HG03045 (cell line): Measurements from ENCODE around the gene CROCC2.

Source experiments
- ATAC-seq: cut with Tn5 transposase; IDR thresholded peaks from one replicate; pipeline ENCODE4 v1.9.1; 2021; ENCODE audit warnings: mild to moderate bottlenecking, moderate library complexity; ENCODE audit not compliant: unreplicated experiment

CROCC2 gene

DNA sequence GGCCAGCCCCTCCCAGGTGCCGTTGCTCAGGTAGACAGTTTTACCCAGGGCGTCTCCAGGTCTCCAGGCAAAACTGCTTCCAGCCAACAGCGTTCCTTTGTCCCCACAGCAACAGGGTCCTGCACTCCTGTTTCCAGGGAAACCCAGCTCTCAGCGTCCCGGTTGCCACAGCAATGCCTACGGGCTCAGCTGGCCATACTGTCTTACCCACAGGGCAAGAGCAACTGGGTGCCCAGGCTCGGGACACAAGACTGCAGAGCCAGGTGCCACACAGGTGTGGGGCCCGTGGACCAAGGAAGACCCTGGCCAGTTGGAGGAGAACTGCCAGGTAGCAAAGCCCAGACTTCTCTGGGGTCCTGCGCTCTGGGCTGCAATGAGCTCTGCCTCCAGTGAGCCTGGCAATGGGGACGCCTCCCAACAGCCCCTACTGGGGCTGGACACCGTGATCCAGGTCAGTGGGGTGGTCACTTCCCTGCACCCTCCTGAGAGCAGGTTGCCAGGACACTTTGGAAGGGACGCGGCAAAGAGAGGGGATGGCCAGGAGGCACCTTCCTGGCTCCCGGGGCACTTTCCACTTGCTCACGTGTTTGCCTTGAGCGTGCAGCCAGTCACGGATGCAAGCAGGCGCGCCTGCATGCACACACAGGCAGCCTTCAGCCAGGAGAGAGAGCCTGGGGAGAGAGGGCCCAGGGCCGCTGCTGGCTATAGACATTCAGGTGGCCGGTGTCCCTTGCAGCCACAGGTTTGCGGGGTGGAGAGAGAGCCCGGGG is at the start of gene CROCC2:
Gene CROCC2 (plus strand): TSS at position 196 of the 770 bp plus-strand sequence. CDS start 178 bp downstream, at position 374.
- ATAC-seq: no peak

DNA sequence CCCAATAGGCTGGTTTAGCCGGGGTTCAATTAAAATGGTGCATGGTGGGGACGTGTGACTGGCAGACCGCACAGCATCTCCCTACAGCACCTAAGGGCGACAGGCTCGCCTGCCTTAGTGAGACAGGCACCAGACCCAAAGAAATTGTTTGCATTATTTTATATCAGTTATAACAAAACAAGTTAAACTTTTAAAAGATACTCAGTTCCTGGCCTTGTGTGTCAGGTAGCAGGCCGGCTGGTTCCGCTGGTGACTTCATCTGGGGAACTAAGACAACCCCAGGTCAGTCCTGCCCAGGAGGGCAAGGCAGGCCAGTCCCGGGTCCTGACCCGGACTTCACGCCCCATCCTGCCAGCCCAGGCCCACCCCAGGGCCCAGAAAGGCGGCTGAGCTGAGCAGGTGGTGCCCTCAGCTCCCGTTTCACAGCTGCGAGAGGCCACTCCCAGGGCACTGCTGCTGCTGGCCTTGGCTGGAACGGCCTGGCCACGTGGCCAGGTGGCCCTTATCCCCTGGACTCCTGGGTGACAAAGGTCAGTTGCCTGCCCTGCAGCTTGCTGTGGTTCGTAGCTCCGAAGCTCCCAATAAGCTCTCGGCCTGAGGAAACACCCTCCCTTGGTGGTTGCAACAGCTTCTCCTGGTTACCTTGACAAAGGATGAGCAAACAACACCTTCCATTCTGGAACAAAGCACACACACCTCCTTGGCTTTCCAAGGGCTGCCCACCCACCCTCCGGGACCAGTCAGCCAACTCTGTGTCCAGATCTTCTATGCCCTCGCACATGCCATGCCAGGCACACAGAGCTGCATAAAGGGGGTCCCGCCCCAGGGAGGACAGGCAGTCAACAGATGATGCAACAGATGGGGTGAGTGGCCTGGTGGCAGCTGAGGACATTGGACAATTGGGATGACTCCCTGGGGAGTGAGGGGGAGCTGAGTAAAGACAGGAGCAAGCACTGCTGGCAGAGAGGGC is 48.8 kb upstream of the CROCC2 start:
- ATAC-seq: no peak

DNA sequence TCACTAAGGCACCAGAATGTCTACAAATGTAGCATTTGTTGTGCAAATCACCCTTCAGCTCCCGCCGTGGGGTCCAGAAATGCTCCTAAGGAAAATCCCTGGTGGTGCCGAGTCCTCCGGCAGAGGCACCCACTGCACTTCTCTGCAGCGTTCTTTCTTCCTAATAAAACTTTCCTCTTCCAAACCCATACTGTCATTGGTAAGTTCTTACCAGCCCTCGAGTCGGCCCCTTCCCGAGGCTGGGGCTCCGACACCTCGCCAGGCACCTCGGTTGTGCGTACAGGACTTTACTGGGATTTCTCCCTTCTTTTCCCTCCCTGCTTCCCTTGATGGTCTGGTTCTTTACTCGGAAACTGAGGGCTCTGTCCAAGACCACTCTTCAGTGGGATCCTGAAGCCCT is 47.8 kb upstream of the CROCC2 start:
- ATAC-seq: no peak

DNA sequence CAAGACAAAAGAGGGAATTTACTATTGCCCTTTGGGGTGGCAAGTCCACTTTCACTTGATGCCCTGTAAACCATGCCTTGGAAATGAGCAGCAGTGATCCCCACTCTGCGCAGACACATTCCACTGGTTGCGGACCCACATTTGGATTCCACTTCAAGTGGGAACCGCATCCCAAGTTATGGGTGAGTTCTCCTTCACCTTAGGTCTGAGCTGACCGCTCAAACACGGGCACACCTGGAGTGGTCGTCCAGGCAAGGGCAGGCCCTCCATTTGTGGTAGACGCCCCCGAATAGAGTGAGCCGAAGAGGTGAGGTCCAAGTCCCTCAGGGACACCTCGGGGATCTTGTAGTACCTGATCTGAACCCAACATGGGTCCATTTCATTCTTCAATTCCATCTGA is 47.3 kb upstream of the CROCC2 start:
- no peak for ATAC-seq

DNA sequence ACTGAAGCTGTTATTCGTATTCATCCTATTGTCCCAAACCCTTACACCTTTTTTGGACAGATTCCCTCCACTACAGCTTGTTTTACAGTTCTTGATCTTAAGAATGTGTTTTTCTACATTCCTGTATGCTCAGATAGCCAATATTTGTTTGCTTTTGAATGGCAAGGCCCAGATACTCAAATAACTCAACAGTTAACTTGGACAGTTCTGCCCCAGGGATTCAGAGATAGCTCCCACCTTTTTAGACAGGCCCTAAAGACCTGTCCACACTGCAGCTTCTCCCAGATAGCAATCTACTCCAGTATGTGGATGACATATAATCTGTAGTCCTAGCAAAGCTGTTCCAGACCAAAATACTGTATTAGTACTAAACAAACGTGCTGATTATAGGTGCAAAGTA is 44.6 kb upstream of the CROCC2 start:
- no peak for ATAC-seq

DNA sequence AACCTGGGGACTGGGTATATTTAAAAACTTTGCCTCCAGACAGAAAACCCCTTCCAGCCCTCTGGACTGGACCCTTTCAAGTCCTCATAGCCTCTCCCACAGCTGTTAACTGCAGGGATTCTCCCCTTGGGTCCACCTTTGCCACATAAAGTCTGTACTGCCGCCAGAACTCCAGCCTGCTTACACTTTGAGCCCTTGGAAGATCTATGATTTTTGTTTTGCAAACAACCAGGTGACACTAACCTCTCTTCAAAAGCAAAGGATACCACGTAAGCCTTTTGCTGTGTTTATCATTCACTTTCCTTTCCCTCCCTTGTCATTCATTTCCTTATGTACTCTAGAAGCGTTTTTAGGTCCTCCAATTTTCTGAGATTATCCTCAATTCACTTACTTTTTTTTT is 41.7 kb upstream of the CROCC2 start:
- no peak for ATAC-seq

DNA sequence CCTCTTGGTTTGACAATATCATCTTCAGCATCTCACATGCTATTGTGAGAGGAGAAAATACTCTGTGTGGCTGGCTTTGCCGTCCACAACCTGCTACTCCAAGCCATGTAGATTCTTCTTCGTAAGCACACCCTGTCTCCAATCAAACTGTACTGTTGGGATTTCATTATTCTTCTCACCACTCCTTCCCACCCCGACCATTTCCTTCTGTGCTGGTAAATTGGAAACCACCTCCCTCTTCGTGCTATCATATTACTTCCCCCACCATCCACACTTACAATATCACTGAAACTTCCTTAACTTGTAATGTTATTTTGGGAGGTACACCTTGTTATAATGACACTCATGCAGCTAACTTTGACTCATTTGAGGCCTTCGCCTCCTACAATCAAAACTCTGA is 40.7 kb upstream of the CROCC2 start:
- ATAC-seq: no peak

DNA sequence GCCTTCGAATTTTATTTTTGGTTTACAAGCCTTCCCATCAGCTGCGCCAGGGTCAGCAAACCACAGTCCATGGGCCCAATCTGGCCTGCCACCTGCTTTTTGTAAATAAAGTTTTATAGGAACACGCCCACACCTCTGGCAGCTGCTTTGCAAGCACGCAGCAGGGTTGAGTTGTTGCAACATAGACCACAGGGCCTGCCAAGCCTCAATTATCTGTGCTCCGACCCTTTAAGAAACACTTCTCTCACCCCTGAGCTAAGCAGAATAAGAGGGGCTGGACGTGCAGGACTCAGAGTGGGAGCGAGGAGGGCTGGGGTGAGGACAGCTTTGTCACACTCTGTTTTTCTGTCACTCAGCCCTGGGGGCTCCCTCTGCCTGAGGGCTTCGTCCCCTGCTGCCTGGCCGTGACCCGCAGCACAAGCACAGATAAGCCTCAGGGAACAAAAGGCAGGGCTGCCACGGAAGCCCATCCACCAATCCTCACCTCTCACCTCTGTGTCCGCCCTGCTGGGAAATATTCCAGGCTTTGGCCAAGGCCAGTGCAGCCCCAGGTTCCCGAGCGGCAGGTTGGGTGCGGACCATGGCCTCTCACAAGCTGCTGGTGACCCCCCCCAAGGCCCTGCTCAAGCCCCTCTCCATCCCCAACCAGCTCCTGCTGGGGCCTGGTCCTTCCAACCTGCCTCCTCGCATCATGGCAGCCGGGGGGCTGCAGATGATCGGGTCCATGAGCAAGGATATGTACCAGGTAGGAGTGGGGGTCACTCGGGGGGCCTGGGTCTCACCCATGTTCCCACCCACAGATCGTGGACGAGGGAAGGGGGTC is 37.6 kb upstream of the CROCC2 start, which contains the start of gene AGXT:
Gene AGXT (plus strand): TSS at position 539 of the 823 bp plus-strand sequence. CDS start 42 bp downstream, at position 581.
- ATAC-seq: no peak

DNA sequence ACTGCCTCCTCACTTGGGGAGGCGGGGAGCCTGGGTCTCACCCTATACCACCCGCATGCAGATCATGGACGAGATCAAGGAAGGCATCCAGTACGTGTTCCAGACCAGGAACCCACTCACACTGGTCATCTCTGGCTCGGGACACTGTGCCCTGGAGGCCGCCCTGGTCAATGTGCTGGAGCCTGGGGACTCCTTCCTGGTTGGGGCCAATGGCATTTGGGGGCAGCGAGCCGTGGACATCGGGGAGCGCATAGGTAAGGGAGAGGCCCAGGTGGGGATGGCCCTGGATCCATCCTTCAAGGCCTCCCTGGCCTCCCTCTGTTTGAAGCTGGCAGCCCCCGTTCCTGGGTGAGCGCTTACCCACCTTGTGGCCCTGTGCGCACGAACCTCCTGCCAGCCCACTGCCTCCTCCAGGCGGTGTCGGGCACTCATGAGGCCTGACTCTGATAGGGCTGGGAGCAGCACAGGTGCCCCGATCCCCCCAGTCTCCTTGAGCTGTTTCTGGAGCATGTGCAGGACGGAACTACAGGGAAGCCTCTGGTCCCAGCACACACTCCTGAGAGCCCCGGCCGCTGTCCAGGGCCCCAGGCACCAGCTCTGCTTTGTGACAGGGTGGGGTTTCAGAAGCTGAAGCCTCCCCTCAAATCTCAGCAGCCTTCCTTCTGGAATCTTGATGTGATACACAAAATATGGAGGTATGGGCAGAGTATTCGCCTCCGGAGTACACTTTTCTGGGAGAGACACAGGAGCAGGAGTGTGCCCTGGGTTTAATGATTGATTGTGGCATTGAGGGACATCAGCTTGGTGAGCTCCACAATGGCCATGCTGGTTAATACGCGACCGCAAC is 36.8 kb upstream of the CROCC2 start:
- ATAC-seq: no peak

DNA sequence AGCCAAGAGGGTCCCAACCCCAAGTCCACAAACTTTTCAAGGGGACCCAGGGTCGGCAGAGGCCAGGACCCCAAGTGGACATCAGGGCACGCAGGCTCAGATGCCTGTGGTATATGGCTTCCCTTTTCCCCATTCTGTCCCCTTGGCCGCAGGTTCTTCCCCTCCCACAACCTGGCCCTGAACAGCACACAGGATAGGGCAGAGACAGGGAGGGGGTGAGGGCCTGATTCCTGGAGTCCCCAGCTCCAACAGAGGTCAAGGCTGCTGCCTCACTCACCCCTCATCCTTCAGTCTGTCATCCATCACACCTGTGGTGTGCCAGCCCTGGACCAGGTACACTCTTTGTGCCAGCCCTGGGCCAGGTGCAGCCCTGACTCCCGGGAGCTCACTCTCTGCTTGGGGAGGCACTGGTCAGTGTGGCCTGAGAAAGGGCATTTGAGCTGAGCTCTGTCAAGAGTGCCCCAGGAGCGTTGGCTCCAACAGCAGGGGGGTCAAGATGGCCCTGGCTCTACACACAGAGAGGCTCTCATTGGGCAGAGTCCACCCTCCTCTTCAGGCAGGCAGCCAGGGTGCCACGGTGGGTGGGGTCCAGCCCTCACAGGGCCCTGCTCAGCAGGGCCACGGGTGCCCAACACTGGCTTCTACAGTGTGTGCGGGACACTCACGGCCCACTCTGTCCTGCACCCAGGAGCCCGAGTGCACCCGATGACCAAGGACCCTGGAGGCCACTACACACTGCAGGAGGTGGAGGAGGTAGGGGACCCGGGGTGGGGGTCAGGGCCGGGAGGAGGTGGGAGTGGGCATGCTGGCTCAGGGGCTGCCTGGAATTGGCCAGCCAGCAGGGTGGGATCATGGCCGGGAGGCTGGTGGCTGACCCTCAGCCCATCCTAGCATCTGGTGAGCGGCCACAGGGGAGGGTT is 35.9 kb upstream of the CROCC2 start:
- ATAC-seq: no peak

DNA sequence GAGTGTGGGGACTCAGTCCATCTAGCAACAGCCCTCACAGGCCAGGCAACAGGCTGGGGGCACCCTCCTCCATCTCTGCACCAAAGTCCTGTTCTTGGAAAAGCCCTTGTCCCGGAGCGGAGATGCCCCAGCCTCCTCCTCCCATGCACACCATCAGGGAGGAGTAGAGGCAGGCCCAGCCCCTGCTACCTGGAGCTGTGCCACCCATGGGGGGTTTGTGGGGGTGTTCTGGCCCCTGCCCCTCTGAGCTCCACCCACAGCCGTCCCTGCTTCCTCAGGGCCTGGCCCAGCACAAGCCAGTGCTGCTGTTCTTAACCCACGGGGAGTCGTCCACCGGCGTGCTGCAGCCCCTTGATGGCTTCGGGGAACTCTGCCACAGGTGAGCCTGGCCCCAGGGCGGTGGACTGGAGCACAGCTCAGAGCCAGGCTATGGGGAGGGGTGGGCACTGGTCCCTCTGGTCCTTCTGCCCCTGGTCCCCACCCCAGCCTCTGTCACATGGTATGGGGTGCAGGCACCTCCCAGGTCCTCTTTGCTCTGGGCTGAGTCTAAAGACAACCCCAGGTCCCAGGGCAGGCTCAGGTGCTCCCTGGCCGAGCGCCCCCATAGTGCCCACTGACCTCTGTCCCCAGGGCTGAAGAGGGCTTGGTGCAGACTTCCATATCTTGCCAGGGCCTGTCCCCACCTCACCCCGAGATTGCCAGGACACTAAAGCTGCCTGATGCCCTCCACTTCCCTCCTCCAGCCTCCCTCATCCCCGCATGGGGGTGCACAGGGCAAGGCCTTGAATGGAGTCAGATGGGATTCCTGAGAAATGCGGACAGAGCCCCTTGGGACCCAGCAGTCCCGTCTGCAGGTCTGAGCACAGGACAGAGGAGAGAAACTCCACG is 34.8 kb upstream of the CROCC2 start:
- no peak for ATAC-seq

DNA sequence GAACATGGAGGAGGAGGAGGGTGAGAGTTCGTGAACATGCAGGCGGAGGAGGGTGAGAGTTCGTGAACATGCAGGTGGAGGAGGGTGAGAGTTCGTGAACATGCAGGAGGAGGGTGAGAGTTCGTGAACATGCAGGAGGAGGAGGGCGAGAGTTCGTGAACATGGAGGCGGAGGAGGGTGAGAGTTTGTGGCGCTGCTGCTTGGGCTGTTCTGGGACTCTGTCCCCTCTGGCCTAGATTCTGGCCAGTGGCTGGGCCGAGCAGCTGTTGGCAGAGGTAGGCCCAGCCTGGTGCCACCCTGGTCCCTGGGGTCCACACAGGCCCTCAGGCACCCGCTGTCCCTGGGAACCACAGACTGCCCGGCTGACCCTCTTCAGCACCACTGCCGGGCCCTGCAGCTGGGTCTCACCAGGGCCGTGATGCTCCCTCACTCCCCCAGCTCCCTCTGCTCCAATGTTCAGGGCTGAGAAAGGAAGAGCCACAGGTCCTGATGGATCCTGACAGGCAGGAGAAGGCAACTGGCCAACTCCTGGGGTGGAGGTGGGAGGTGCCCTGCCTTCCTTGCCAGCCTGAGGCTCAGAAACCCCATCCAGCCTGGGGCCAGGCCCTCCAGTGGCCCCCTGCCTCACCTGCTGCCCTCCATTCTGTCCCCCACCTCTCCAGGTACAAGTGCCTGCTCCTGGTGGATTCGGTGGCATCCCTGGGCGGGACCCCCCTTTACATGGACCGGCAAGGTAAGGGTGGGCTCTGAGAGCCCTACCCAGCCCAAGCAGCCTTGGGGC is 33.6 kb upstream of the CROCC2 start:
- ATAC-seq: no peak

DNA sequence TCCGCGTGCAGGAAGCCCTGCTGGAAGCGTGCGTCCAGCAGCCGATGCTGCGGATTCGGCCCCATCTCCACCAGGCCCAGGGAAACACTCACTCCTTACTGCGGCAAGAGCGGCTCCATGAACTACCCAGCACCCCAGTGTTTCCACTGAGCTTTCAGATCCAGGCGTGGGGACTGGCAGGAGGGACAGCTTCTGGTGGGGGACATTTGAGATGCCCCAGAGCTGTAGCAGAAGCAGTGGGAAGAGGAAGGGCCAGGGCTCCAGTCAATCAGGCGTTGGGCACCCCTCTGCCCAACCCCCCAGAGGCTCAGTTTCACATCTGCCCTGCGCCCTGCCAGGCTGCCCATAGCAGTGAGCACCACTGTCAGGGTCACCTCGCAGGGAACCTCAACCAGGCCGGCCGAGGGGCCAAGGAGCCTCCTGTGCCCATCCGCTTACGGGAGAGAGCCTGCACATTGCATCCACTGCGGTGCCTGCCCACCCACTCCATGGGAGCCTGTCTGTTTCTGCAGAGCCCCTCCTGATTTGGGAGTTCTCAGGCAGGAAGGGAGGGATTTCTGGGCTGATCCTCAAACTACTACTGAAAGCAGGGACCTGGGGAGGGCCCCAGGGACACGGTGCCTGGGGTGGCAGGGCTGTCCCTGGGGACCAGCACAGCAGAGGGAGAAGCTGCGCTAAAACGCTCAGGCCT is 32.9 kb upstream of the CROCC2 start:
- no peak for ATAC-seq

DNA sequence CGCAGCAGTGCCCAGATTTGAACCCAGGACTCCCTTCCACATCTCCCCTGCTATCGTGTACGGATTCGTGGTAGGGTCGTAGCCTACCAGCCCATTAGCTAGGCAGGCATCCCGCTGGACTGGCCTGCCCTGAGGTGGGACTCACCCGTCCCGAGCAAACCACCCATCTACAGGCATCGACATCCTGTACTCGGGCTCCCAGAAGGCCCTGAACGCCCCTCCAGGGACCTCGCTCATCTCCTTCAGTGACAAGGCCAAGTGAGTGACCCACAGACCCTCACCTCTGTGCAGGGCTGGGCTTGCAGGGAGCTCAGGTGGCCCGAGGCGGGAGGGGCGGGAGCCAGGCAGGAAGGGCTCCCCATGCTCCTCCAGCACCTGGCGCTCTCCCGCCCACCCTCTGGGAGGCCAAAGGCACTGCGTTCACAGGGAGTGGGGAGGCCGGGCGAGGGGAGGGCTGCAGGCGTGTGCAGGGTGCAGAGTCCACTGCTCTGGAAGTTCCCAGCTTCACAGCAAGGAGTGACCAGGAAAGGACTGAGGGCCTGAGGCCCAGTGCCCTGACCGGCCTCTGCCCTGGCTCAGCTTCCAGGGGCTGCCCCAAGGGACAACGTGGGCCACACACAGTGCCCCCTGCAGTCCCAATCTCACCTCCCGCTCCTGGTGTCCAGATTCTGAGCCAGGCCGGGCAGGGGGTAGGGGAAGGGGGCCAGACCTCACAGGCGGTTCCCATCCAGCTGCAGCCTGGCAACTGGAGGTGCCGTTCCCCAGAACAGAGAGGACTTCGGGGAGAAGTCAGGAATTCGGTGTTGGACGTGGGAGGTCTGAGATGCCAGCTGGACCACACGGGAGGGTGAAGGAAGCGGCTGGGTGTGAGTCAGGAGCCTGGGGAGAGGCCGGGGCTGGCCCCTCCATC is 32.1 kb upstream of the CROCC2 start:
- no peak for ATAC-seq

DNA sequence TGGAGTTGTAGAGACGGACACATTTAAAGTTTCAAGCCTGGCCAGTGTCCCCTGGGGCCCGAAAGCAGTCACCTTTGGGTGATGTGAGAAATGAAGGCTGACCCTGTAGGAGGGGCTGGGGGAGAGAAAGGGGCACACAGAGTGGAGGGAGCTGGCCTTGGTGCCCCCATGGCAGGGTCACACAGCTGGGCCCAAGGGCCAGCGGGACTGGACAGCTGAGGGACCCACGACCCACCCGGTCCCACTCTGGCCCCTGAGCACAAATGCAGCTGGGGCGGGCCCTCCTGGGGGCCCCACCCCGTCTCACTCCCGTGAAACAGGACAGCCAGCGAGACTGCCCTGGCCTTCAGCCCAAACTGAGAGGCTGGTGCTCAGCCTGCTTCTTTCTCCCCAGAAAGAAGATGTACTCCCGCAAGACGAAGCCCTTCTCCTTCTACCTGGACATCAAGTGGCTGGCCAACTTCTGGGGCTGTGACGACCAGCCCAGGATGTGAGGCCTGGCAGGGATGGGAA is 31.4 kb upstream of the CROCC2 start:
- ATAC-seq: no peak
